ENCODE measurements around the gene SH3PXD2A.
"Not testable (repeated sequence)": the region's sequence is repeated elsewhere in the genome, so short reads cannot be mapped to it uniquely, and the experiment has no call there.

Gene SH3PXD2A

DNA sequence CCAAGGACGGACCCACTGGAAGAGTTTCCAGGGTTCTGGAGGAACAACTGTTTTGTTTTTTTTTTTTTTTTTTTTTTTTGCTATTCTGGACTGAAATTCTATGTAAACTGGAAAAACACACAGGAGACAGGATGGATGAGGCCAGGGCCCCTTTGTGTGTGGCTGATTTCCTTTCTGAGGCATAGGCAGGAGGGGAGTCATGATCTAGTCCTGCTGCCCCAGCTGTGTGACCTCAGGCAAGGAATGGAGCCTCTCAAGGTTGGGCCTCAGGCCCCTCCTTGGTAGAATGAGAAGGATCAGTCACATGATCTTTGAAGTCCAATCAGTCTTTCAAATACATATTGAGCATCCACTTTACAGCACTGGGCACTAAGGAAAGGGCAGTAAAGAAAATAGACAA, 87.6 kb downstream of the SH3PXD2A start:
- DNase-seq (ENCODE audit: low read depth) = no peak

DNA sequence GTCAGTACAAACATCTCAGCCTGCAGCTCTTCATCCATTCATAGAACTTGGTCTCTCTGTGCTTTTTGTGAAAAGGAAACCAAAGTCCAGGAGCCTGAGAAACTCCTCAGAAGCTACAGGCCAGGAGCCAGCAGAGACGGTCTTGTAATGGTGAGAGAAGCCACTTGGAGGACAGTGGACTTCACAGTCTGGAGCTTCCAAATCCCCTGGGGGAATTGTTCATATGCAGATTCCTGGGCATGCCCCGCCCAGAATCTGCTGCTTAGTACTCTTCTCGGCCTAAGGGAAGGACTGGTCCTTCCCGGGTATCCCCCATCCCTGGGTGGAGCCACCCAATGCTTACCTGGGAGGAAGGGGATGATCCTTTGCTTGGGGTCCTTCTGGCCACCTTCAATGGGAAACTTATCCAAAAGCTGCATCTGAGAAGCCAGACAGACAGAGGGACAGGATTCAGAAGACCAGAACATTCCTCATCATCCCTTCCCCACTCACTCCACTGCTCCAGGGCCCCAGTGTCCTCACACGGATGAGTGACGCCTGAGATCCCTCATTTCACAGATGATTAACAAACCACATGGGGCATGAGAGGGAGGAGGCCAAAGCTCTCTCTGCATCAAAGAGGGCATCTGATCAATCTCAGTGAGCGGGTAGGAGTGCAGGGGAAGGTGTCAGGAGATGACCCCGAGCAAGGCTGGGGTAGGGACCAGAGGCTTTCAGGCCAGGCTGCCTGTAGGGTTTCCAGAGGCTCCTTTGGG, 88.4 kb downstream of the SH3PXD2A start:
- no peak for DNase-seq (ENCODE audit: low read depth)

DNA sequence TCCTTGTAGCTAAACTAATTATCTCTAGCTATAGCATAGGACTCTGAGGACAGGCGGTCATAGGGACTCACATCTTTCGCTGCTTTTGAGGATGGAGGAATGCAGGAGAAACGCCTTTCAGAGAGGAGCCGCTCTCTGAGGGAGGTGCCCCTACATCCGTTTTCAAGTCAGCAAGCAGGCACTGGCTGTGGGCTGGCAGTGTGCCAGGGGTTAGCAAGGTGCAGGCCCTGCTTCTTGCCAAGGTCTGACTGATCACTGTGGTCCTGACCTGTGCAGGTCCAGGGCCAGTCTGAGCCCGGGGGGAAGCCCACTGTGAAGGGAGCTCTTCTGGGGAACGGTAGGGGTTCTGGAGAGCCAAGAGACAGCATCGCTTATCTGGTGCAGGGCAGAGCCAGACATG, 89.4 kb downstream of the SH3PXD2A start:
- peak; percentile 51 for DNase-seq (ENCODE audit: low read depth)

DNA sequence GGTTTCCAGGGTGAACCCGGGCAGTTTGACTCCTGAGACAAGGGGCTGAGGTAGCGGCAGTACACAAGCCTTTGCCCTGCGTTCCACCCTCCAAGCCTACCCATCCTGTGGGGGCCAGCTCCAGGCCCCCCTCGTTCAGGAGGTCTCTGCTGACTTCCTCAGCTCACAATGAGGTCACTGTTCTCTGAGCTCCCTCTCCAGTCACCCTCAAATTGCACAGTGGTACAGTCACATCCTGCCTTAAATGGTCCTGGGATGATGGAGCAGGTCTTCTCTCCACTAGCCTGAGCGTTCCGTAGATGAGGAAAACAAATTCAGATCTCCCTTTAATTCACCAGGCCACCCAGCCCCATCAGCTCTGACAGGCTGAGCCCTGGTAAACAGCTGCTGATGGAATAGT, 90.2 kb downstream of the SH3PXD2A start:
- DNase-seq (ENCODE audit: low read depth) = no peak

DNA sequence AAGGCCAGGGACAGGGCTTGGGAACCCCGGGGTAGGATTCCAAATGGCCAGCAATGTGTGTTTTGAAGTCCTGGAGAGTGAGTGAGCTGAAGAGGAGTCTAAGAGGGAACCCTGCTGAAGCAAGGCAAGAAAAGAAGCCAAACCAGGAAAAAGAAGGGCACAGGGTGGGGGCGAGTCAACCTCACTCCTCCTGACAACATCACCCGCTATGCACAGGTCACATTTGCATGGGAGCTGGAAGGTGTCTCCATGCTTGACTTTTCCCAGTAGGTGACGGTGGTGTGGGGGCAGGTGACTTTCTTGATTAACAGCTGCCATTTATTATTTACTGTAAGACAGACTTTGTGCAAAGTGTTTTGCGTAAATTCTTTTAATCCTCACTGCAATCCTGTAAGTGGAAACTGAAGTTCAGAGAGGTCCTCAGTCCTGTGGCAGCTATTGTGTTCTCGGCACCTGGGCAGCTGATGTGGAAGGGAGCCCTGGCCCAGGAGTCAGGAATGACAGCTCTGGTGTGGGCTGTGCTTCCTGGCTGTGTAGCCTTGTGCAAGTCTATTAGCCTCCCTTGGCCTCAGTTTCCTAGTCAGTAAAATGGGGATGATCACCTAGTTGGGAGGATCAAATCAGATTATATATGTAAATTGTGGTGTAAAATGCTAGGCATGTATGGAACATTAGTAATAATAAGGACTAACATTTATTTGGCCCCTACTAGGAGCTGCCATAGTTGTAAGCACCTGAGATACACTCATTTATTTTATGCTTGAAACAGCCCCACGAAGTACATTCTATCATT, 90.9 kb downstream of the SH3PXD2A start:
- DNase-seq (ENCODE audit: low read depth) = no peak

DNA sequence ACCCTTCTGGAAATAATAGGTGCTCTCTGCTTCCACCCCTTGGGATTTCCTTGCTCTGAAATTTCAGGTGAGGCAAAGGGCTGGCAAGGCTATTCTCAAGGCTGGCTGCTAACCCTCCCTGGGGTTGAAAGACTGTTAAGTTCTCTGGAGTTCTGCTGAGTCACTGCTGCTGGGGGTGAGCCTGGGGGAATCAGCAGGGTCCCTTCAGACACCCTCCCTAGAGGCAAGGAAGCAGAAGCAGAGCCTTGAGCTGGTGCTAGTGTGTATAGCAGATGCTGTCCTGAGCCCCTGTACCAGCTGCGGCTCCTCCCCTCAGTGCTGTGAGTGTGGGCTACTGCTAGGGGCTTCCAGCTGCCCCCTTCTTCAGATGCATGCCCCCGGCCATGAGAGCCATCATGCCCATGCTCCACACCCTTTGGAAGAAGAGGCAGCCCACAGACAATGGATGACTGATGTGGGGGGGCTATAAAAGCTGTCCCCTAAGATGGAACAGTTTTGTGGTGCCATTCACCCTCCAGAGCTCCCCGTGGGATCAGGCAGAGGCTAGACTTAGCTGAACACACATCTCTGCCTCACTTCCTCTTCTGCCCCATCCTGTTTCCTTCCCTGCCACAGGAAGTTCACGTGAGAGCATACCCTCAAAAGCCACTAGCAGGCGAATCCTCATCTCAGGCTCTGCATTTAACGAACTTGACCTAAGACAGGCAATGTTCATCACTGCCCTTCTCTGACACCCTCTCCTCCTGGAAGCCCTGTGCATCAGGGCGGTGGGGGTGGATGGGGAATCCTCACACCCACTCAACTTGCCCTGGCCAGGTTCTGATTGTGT, 91.8 kb downstream of the SH3PXD2A start:
- peak; percentile 25 for DNase-seq (ENCODE audit: low read depth)

DNA sequence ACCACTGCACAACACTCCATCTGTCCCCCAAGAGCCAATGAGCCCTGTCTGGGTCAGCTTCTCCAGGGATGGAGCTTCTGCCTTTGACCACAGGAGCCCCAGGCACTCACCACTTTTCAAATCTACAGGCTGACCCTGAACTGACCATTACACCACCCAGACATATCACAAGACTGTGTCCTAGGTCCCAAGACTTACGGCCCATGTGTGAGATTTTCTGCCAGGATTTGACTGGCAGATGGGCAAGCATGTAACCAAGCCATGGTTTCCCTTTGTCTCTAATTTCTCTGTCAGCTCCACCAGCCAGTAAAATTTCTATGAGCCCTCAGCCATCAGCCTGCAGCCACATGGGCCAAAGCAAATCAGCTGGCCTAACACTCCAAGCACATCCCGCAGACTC, 92.5 kb downstream of the SH3PXD2A start:
- DNase-seq (ENCODE audit: low read depth) = no peak

DNA sequence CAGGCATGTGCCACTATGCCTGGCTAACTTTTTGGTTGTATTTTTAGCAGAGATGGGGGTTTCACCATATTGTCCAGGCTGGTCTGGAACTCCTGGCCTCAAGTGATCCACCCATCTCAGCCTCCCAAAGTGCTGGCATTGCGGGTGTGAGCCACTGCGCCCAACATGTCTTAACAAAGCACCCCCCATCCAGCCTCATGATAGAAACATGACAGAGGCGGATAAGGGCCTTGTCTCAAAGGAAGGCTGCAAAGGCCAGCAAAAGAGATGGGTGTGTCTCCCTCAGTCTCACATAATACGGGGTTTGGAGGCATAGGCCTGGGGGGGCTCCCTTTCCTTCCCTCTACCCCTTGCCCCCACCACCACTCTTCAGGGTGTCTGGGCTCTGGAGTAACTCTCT, 93.2 kb downstream of the SH3PXD2A start:
- no peak for DNase-seq (ENCODE audit: low read depth)

DNA sequence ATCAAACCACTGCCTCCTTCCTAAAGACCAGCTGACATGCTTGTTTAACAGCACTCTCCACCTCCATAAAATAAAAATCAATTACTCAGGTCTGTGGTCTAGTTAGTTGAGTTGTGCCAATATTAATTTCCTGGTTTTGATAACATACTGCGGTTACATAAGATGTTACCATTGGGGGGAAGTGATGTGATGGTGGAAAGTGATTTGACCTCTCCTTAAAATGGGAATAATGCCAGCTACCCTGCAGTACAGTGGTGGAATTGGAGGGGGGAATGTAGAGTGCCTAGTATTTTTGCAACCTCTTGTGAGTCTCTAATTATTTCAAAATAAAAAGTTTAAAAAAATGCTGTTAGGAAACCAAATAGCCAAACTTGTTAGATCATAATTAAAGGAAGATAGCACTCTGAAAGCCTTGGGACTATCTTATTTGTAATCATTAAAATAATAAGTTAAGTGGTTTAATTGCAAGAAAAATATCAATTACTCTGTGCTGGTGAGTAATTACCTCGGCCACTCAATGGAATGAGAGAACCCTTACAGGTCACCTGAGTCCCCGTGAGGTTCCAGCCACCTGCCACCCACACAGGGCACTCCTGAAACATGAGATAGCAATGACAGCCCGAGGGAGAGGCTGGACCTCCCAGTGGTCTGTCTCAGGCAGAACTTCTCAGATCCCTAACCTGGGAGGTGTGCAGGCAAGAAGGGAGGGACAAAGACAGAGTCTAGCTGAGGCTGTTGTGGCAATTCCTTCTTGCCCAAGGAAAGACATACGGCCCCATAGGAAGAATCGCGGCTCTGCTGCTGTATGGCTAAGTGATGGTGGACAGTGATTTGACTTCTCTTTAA, 94.1 kb downstream of the SH3PXD2A start:
- no peak for DNase-seq (ENCODE audit: low read depth)

DNA sequence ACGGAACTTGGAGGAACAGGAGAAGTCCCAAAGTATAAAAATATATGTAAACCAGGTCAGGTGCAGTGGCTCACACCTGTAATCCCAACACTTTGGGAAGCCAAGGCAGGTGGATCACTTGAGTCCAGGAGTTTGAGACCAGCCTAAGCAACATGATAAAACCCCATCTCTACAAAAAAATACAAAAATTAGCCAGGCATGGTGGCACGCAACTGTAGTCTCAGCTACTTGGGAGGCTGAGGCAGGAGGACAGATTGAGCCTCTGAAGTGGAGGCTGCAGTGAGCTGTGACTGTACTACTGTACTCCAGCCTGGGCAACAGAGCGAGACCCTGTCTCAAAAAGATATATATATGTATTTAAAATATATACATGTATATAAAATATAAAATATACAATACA, 95.1 kb downstream of the SH3PXD2A start:
- not testable (repeated sequence) for DNase-seq (ENCODE audit: low read depth)

DNA sequence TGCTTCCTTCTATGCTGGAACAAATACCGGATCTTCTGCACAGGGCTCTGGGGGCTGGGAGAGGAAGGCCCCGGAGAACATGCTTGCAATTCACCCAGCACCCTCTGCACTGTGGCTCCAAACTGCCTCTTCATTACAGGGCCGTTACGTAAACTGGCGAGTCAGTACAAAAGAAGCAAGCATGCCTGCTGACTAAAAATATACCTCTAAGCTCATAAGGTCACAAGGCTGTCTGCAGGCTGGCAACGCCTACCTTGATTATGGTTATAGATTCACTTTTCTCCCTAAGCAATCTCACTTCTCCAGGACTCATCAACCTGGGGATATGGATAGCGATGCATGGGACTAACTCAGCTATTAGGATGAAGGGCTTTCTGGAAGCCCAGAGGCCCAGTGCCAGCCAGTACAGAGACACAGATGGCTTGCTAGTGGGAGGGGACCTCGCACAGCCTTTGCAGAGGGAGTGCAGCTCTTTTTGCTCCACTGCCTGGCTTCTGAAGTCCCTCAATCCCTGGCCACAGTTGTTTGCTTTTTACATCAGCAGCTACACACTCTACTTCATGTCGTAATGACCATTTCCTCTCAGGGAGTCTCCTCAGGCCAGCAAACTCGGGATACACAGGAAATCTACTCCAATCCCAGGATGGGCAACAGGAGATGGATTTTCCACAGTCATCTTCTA, 96.1 kb downstream of the SH3PXD2A start:
- no peak for DNase-seq (ENCODE audit: low read depth)

DNA sequence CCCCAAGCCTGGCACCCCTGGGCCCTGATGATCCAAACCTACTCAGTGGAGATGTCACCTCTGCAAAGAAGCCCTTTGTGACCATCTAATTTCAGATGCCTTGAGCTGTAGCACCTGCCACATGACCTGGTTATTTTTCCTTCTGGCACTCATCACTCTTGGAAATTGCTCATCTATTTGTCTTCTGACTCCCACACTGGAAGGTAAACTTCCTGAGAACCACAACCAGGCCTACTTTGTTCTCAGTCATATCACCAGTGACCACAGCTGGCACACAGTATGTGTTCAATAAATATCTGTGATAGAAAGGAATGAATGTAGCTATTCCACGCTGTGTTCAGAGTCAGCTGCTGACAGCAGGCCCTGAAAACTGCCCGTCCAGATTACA, 97.1 kb downstream of the SH3PXD2A start:
- no peak for DNase-seq (ENCODE audit: low read depth)

DNA sequence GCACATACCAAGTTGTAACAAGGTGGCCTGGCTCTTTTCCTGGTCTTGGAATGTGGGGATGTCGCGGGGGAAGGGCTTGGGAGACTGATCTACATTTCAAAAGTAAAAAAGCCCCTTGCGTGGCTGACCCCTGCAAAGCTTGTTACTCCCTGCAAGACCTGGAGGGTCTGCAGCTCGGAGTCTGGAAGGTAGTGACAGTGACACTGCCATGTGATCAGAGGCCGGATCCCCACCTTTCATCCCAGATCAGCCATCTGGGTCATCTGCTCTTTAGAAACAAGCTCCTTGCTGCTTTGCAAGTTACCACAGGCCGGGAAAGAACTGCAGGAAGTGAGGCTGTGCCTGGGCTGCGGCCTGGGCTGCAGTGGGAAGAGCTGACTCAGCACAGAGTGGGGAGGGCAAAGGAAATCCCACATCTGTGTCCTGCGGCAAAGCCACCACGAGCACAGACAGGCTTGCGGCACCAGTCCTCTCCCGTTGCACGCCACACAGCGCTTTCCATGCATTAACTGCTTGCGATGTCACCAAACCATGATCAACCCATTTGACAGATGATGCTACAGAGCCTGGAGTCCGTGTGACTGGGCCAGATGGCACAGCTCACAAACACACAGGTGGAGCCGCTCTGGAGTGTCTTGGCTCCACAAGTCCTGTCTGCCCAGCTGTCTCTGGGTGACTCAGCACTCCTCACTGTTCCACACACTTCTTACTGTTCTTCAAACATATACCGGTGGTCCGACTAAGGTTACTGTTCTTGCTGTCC, 97.7 kb downstream of the SH3PXD2A start:
- DNase-seq (ENCODE audit: low read depth) = peak; percentile 66

DNA sequence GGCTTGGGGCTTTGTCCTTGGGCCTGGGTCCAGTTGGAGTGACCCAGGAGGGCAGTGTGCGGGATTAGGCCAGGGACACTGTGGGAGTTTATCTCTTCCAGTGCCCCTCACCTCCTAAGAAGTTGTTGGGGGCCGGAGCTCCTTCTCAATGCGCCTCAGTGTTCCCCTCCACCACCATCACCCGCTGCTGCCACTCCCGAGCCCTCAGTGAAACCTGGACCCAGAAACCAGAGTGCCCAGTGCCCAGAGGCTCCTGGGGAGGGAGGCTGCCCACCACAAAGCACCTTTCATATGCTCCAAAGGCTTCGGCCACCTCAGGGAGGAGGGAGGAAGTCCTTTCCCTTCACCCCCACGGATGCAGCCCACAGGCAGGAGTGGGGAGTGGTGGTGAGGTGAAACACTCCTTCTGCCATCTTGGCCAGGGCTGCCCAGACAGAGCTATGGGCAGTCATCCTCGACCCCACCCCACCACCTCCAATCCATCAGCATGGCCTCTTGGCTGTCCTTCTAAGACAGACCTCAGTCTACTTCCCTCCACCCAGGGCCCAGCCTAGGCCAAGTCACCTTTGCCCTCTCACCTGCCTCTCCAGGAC, 99.0 kb downstream of the SH3PXD2A start:
- DNase-seq (ENCODE audit: low read depth) = no peak

DNA sequence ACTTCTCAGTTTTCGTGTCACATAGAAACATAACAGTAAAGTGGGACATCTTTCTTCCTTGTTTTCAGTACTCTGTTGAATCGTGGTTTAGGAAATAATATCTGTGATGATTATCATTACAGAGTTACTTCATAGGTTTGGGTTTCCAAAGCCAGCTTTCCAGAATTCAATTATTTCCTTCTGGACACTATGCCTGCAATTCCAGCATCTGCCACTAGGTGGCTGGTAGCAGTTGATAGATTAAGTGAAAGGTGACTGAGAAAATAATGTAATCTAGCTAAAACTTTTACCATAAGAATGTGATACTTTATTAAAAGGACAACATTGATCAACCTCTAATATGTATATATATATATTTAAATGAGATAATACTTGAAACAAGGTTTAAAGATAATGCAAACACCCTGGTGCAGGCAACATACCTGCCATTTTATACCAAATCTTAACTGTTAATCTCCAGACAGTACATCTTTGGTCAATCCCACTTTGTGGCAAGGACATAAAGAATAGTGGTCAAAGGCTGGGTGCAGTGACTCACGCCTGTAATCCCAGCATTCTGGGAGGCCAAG, 102.6 kb downstream of the SH3PXD2A start:
- DNase-seq (ENCODE audit: low read depth) = peak; percentile 26

DNA sequence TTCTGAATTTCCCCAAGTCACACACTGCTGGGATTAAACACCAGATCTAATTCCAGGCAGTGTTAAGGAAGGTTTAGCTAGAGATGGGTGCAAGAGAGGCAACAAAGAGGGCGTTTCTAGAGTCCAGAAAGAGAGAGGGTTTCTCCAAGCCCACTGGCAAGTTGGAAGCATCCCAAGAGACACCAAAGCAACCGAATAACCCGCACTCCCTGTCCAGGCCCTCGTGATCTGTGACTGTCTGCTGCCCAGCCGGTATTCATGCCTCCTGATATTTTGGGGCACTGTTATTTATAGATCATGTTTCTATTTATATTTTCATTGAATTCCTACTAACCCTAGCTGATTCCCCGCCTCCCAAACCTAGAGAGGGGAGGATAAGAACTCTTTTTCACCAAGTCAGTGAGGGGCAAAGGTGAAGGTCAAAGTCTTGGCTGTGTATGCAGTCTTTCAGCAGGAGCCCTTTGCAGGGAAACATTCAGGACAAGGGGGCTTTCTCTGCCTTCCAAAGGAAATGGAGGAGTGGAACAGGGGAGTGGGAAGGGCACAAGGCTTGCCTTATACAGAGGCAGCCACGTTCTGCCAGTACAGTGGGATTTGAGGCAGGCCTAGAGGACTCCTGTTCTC, 103.6 kb downstream of the SH3PXD2A start:
- no peak for DNase-seq (ENCODE audit: low read depth)

DNA sequence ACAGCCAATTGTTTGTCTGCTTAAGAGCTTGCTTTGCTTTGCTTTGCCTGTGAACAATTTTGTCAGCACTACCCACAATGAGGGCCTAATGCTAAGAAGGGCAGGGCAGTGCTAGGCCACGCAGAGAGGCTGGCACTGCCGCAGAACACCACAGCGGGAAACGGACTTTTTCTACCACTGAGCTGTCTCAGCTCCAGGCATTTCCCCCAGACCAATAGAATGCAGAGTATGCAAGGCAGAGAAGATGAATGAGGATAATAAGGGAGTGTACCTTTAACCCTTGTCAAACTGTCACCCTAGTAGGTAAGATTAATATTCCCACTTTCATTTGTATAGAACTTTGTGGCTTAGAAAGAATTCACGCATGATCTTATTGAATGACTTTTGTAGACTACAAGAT, 104.5 kb downstream of the SH3PXD2A start:
- DNase-seq (ENCODE audit: low read depth) = no peak

DNA sequence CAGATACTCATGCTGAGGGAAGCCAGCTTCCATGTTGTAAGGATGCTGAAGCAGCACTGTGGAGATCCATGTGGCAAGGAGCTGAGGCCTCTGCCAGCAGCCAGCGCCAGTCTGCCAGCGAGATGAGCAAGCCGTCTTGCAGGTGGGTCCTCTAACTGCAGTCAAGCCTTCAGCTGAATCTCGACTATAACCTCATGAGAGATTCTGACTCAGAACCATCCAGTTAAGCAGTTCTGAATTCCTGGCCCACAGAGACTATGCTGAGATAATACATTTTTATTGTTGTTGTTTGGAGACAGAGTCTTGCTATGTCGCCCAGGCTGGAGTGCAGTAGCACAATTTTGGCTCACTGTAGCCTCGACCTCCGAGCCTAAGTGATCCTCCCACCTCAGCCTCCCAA, 105.6 kb downstream of the SH3PXD2A start:
- no peak for DNase-seq (ENCODE audit: low read depth)

DNA sequence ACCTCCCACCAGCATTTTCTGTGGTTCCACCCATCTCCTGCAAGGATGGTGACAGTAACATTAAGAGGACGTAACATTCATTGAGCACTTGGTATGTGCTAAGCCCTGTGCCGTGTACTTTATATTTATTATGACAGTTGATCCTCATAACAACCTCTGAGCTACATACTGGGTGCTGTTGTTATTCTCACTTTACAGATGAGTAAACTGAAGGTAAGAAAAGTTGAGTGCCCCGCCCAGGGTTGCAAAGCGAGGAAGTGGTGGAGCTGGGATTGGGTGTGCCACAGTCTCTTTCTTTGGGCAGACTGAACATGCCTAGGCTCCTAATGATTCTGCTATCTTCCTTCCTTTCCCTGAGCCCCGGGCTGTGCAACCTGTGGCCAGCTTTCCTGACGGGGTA, 107.4 kb downstream of the SH3PXD2A start:
- DNase-seq (ENCODE audit: low read depth) = no peak

Data from activated T-cell treated with anti-CD3 and anti-CD28 coated beads for 24 hours (primary cell).